Measurements from ENCODE around the gene DIP2A. TPM values are rescaled to one million over a fixed set of nuclear protein-coding genes. Genes with fewer than 3 reads are reported as not detected.

DIP2A gene
- total RNA-seq, 1 experiment from 2014 or later: 22.9 TPM

- Histone ChIP-seq H3K36me3 (ENCODE audit: control insufficient read depth, insufficient read depth, low read length) (no peaks in the 10 kb centered on the region), H3K27me3 (ENCODE audit: control insufficient read depth, insufficient read depth, low read length) (no peaks in the 10 kb centered on the region), H3K4me1 (ENCODE audit: control insufficient read depth, insufficient read depth, low read length) (no peaks in the 10 kb centered on the region), H3K27ac (ENCODE audit: low read length) (no peak overlapping the region), H3K4me3 (ENCODE audit: low read depth in 2 of 2, low read length in 2 of 2) (no peak overlapping the region), H3K9me3 (ENCODE audit: control insufficient read depth, insufficient read depth, low read depth, low read length) (no peaks in the 10 kb centered on the region)
- POLR2A ChIA-PET: interaction anchor here (0.6 kb wide), 1 partner anchor 141 kb away, joined by 8 read pairs; no protein-coding TSS in a partner anchor
- in situ Hi-C loops (cut with HindIII; ENCODE audit: low pct_unique_long_range_greater_than_20kb, low sequenced_read_pairs) (no loop called here), intact Hi-C loops (cut with micrococcal nuclease; ENCODE audit: unreplicated experiment) (no loop called here)
- no TSS peak for BruUV-seq (replicated peaks)
- DNase-seq (ENCODE audit: low read depth, low spot score) (no peak), ATAC-seq (no peak)
- TF ChIP-seq REST (IDR thresholded peaks at IDR 0.05; ENCODE audit: insufficient read depth in 1 of 2, low read depth in 2 of 2, low read length in 1 of 2) (no peak), POLR2AphosphoS5 (IDR thresholded peaks at IDR 0.05; ENCODE audit: low read depth, low read length) (no peak), CTCF (IDR thresholded peaks at IDR 0.05) (no peak), SIN3A (IDR thresholded peaks at IDR 0.05; ENCODE audit: borderline replicate concordance, insufficient read depth, low read depth, low read length) (no peak), TCF7L2 (IDR thresholded peaks at IDR 0.05; ENCODE audit: low read depth, low read length) (no peak)
- CTCF ChIA-PET: no interaction called here
These were observed 48.9 kb downstream of the DIP2A start for GRCh38 chr21:46507562-46507961.

GRCh38 chr21:46509741-46510502 is 51.2 kb downstream of the DIP2A start:
- no peak overlapping the region for H3K27ac ChIP-seq (ENCODE audit: low read length)

More at GRCh38 chr21:46509741-46510502, 51.2 kb downstream of the DIP2A start:
- DNase-seq (ENCODE audit: low read depth, low spot score) (no peak), ATAC-seq (no peak)
- H3K27me3 ChIP-seq (ENCODE audit: control insufficient read depth, insufficient read depth, low read length): no peaks in the 10 kb centered on the region
- H3K4me3 ChIP-seq (ENCODE audit: low read depth in 2 of 2, low read length in 2 of 2): no peak overlapping the region
- no peaks in the 10 kb centered on the region for H3K36me3 ChIP-seq (ENCODE audit: control insufficient read depth, insufficient read depth, low read length)
- H3K9me3 ChIP-seq (ENCODE audit: control insufficient read depth, insufficient read depth, low read depth, low read length): no peaks in the 10 kb centered on the region
- in situ Hi-C loops (cut with HindIII; ENCODE audit: low pct_unique_long_range_greater_than_20kb, low sequenced_read_pairs): no loop called here
- BruUV-seq (replicated peaks): no TSS peak
- TF ChIP-seq CTCF (IDR thresholded peaks at IDR 0.05): no peak
- CTCF ChIA-PET: no interaction called here
- H3K4me1 ChIP-seq (ENCODE audit: control insufficient read depth, insufficient read depth, low read length): no peaks in the 10 kb centered on the region
- POLR2A ChIA-PET: no interaction called here
- intact Hi-C loops (cut with micrococcal nuclease; ENCODE audit: unreplicated experiment): no loop called here
